ENCODE data around the gene LBHD1. TPM values are rescaled to one million over a fixed set of nuclear protein-coding genes. Genes with fewer than 3 reads are reported as not detected.

The LBHD1 gene
- total and polyA plus RNA-seq, 2 donors (not counting 3 experiments of a cell fraction or from before 2014, with no cell fraction given) = 3.8 to 7.5 TPM

DNA sequence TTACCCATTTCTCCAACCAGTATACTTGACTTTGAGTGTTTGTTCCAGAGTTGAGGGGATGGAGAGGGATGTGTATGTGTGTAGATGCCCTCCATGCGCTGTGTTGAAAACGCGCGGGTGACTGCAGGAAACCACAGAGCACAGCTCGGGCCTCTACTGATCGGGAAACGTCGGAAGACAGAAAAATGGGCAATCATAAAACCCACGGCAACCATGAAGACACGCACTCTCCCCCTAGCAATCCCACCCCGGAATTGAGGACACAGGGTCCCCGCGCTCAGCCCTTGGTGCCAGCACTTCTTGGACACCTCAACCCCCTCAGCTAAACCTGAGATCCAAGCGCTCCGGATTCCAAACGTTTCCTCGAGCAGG, 845 bp downstream of the LBHD1 start:
- Histone ChIP-seq H2AFZ (ENCODE audit: low read depth, low read length) (peak overlapping the region; percentile 95), H3K9ac (replicated peaks; ENCODE audit: extremely low read depth, insufficient read depth, low read length) (peak overlapping the region; percentile 80), H3K4me1 (ENCODE audit: control insufficient read depth, extremely low read depth, insufficient read depth, low read length) (peaks cover 15% of the 10 kb centered on the region), H3K4me3 (replicated peaks in 1 of 3; ENCODE audit: insufficient read depth in 1 of 3, low read depth in 1 of 3, low read length in 3 of 3) (peak overlapping the region; percentile 49 to 92 (median 77)), H3K9me3 (replicated peaks; ENCODE audit: control insufficient read depth, insufficient read depth, low read length) (no peaks in the 10 kb centered on the region), H3K36me3 (ENCODE audit: control insufficient read depth in 2 of 2, extremely low read depth in 1 of 2, insufficient read depth in 2 of 2, low read length in 2 of 2) (peaks cover 0 to 2% of the 10 kb centered on the region in 2 experiments), H3K9me1 (replicated peaks; ENCODE audit: control insufficient read depth, extremely low read depth, insufficient read depth, low read length) (no peaks in the 10 kb centered on the region), H3K27ac (ENCODE audit: insufficient read depth, low read depth, low read length) (peak overlapping the region; percentile 69), H3K27me3 (ENCODE audit: control insufficient read depth in 2 of 2, insufficient read depth in 2 of 2, low read length in 2 of 2) (no peaks in the 10 kb centered on the region), H3K4me2 (ENCODE audit: insufficient read depth, low read length) (peak overlapping the region; percentile 96), H4K20me1 (replicated peaks; ENCODE audit: control insufficient read depth, extremely low read depth, insufficient read depth, low read length) (no peaks in the 10 kb centered on the region), H3K79me2 (ENCODE audit: control insufficient read depth, insufficient read depth, low read length) (peaks cover 30% of the 10 kb centered on the region)
- FAIRE-seq = peak; percentile 83
- ChIA-PET POLR2A (interaction anchor here (0.6 to 1.7 kb wide), 8 partner anchors 9 to 170 kb away, joined by 3 to 9 read pairs (median 5); partner anchors contain the start of genes GANAB, INTS5, MTA2 and TUT1), CTCF (interaction anchor here (0.8 to 3.2 kb wide), 7 partner anchors 10 to 276 kb away, joined by 3 to 30 read pairs (median 4); partner anchors contain the start of gene EEF1G)
- dilution Hi-C loops (cut with MboI; ENCODE audit: extremely low pct_ligation_motif_present, low sequenced_read_pairs) (no loop called here), intact Hi-C loops (cut with micrococcal nuclease) (no loop called here)
- BruUV-seq (replicated peaks) = no TSS peak
- no peak for DNase-seq (ENCODE audit: low read depth, low spot score)
- TF ChIP-seq MAX (IDR thresholded peaks at IDR 0.05; ENCODE audit: insufficient read depth, insufficient read length) = no peak
- TF ChIP-seq JUN (IDR thresholded peaks at IDR 0.05; ENCODE audit: borderline replicate concordance, insufficient read depth, insufficient read length, low read depth) = no peak
- TF ChIP-seq GATA2 (IDR thresholded peaks at IDR 0.05; ENCODE audit: insufficient read depth, insufficient read length, low read depth, low read length) = no peak
- no peak for TF ChIP-seq FOS (IDR thresholded peaks at IDR 0.05; ENCODE audit: borderline replicate concordance, insufficient read depth, low read length)
- no peak for TF ChIP-seq POLR2AphosphoS5 (IDR thresholded peaks at IDR 0.05; ENCODE audit: insufficient read depth, low read depth, low read length)
- TF ChIP-seq POLR2A (IDR thresholded peaks at IDR 0.05; ENCODE audit: low read depth, low read length) = no peak
- no peak for TF ChIP-seq EZH2 (IDR thresholded peaks at IDR 0.05; ENCODE audit: borderline replicate concordance, low read depth, low read length, severe bottlenecking)
- TF ChIP-seq, protein P1, sequence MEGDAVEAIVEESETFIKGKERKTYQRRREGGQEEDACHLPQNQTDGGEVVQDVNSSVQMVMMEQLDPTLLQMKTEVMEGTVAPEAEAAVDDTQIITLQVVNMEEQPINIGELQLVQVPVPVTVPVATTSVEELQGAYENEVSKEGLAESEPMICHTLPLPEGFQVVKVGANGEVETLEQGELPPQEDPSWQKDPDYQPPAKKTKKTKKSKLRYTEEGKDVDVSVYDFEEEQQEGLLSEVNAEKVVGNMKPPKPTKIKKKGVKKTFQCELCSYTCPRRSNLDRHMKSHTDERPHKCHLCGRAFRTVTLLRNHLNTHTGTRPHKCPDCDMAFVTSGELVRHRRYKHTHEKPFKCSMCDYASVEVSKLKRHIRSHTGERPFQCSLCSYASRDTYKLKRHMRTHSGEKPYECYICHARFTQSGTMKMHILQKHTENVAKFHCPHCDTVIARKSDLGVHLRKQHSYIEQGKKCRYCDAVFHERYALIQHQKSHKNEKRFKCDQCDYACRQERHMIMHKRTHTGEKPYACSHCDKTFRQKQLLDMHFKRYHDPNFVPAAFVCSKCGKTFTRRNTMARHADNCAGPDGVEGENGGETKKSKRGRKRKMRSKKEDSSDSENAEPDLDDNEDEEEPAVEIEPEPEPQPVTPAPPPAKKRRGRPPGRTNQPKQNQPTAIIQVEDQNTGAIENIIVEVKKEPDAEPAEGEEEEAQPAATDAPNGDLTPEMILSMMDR (IDR thresholded peaks at IDR 0.05; ENCODE audit: extremely low read depth in 1 of 2, insufficient read depth in 1 of 2, low read depth in 1 of 2, low read length in 2 of 2) = no peak
- TF ChIP-seq MYC (IDR thresholded peaks at IDR 0.05; ENCODE audit: low read depth, low read length) = no peak
